Neural cell (in vitro differentiated cells): ENCODE data around the gene AARS1.
A peak's percentile ranks its signal among the peaks of the same experiment; 100 is the strongest.

Experiments used
- CTCF ChIP-seq: fragments of 450-650 bp; IDR thresholded peaks from 2 replicates; pipeline ENCODE4 v1.5.1; 2014; ENCODE audit warnings: antibody characterized with exemption, mild to moderate bottlenecking, moderate library complexity; ENCODE audit not compliant: poor library complexity, severe bottlenecking
- EP300 ChIP-seq: fragments of 450-650 bp; conservative IDR thresholded peaks from 2 replicates; pipeline ENCODE4 v1.6.1; 2014; ENCODE audit warnings: antibody characterized with exemption, mild to moderate bottlenecking, moderate library complexity; ENCODE audit not compliant: poor library complexity, severe bottlenecking
- EZH2 ChIP-seq: fragments of 200-600, 300-800 bp; shearing (Covaris generic), sonication (generic); IDR thresholded peaks from 2 replicates; pipeline ENCODE4 v1.6.1; 2014; ENCODE audit warnings: antibody characterized with exemption, low read length, borderline replicate concordance, mild to moderate bottlenecking; ENCODE audit not compliant: insufficient read depth, poor library complexity, severe bottlenecking
- POLR2AphosphoS5 ChIP-seq: IDR thresholded peaks from 2 replicates; pipeline ENCODE4 v1.6.1; 2012
- SMC3 ChIP-seq: fragments of 450-650 bp; conservative IDR thresholded peaks from 2 replicates; pipeline ENCODE4 v1.6.1; 2014; ENCODE audit warnings: antibody characterized with exemption, mild to moderate bottlenecking, moderate library complexity; ENCODE audit not compliant: poor library complexity
- TAF1 ChIP-seq: IDR thresholded peaks from 2 replicates; pipeline ENCODE4 v1.6.1; 2012; ENCODE audit warnings: low read depth

GRCh38 chr16:70331588-70332358, 42.5 kb upstream of the AARS1 start:
- peak; percentile 59 for TF ChIP-seq CTCF
- TF ChIP-seq EP300: no peak
- TF ChIP-seq POLR2AphosphoS5: no peak
- no peak for TF ChIP-seq TAF1
- TF ChIP-seq SMC3: peak; percentile 67
- TF ChIP-seq EZH2: no peak
